ENCODE measurements around the gene SMARCB1.

- no peak for TF ChIP-seq POLR2A (IDR thresholded peaks at IDR 0.05; ENCODE audit: low read depth, low read length)
- TF ChIP-seq TAF1 (IDR thresholded peaks at IDR 0.05; ENCODE audit: low read depth, low read length) = no peak
- no peak for TF ChIP-seq POLR2AphosphoS5 (IDR thresholded peaks at IDR 0.05; ENCODE audit: low read depth, low read length)
- no peak for TF ChIP-seq POU2F2 (IDR thresholded peaks at IDR 0.05; ENCODE audit: low read depth, low read length)
Observed at GRCh38 chr22:23767303-23767672, 19.5 kb upstream of the SMARCB1 start.
